Astrocyte of the cerebellum (primary cell): ENCODE results near the gene TBXA2R.

Source experiments
- DNase-seq: peaks from one replicate; pipeline ENCODE4 v3.0.0-alpha.2; 2011; ENCODE audit warnings: low read depth
- H3K4me3 ChIP-seq: 2 replicates; pipeline ENCODE4 v1.5.1; 2011; ENCODE audit warnings: mild to moderate bottlenecking, low read depth, low read length, moderate library complexity
- in situ Hi-C: cut with HindIII; loops from 2 replicates; pipeline ENCODE4 v1.10.0; 2017; ENCODE audit warnings: low sequenced_read_pairs
- TF ChIP-seq, protein P1 (sequence below): IDR thresholded peaks from 2 replicates; pipeline ENCODE4 v1.5.1; 2012; ENCODE audit warnings: low read length, low read depth, moderate library complexity, mild to moderate bottlenecking; ENCODE audit errors: missing control alignments

Gene TBXA2R

DNA sequence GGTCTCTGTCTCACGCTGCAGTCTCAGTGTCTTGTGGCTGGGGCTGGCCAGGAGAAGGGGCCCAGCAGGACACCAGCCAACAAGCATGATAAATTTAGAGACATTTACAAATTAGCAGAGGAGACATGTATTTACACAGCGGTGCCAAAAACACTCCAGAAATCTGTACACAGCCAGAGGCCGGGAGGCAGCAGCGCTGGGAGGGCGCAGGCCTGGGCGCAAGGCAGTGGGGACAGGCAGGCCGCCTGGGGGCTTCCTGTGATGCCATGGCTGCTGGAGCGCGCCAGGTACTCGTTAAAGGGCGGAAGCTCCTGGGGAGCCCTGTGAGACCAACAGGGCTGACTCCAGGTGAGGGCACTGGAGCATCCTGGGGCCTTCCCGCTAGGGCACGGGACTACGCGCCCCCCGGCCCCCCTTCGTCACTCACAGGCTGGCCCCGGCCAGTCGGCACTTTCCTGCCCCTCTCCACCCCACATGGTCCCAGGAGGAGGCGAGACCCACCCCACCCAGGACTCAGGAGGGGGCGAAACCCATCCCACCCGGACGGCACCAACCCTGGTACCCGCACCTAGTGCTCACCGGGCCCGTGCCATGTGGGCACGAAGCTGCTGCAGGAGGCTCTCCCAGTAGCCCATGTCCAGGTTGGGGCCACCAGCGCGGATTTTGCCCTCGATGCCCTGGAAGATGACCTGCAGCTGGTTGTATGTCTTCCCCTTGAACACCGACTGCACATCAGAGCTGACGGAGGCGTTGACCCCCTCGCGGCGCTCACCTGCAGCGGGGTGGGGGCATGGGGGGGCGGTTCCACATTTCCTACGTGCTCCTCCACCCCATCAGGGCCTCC, 7.4 kb upstream of the TBXA2R start:
- in situ Hi-C loops = no loop called here
- H3K4me3 ChIP-seq = no peak overlapping the region
- no peak for DNase-seq
- TF ChIP-seq, protein P1, sequence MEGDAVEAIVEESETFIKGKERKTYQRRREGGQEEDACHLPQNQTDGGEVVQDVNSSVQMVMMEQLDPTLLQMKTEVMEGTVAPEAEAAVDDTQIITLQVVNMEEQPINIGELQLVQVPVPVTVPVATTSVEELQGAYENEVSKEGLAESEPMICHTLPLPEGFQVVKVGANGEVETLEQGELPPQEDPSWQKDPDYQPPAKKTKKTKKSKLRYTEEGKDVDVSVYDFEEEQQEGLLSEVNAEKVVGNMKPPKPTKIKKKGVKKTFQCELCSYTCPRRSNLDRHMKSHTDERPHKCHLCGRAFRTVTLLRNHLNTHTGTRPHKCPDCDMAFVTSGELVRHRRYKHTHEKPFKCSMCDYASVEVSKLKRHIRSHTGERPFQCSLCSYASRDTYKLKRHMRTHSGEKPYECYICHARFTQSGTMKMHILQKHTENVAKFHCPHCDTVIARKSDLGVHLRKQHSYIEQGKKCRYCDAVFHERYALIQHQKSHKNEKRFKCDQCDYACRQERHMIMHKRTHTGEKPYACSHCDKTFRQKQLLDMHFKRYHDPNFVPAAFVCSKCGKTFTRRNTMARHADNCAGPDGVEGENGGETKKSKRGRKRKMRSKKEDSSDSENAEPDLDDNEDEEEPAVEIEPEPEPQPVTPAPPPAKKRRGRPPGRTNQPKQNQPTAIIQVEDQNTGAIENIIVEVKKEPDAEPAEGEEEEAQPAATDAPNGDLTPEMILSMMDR = no peak

DNA sequence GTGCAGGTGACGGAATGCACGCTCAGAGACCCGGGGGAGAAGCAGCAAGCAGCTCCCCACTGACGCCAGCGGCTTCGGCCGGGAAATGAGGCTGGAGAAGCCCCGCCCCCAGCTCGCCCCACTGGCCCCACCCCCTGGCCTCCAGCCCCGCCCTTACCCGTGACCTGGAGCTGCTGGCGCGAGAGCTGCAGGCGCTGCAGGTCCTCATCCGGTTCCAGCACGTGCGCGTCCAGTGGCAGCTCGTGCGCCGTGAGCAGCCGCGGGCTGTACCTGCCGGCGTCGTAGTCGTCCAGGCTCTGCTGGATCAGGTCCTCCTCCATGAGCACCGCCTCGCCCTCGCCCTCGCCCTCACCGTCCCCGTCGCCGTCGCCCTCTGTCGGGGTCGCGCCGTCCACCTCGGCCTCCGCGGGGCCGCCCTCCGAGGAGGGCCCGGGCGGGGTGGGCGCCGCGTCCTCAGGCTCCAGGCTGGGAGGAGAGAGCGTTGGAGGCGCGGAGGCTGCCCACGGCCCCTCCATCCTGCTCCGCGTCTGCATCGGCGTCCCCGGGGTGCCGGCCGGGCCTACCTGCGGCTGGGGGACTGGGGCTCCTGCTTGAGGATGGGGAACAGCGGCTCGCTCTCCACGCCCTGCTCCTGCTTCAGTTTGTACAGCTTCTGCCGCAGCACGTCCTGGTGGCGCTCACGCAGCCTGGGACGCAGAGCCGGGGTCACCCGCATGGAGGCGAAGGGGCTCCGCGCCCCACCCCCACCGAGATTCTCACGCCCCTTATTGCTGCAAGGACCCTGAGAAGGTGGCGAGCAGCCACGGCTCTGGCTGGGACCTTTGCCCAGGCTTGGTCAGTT, 6.4 kb upstream of the TBXA2R start:
- TF ChIP-seq, protein P1 = no peak
- in situ Hi-C loops = no loop called here
- H3K4me3 ChIP-seq = no peak overlapping the region
- no peak for DNase-seq

DNA sequence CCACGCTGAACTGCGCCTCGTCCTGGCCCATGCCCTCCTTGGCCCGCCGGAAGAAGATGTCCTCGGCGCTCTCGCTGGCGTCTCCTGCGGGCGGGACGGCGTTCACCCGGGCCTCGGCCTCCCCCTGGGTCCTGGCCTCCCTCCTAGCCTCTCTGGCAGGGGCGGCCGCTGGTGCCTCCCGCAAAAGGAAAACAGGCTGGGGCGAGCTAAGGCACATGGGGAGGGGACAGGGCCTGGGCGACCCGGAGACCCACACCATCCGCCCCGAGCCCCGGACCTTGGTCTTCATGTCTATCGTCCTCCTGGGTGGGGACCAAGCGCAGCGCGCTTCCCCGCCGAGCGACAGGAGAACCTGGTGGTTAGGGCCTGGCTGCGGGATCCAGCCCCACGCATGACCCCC, 5.7 kb upstream of the TBXA2R start:
- in situ Hi-C loops = no loop called here
- no peak overlapping the region for H3K4me3 ChIP-seq
- no peak for DNase-seq
- TF ChIP-seq, protein P1 = no peak

DNA sequence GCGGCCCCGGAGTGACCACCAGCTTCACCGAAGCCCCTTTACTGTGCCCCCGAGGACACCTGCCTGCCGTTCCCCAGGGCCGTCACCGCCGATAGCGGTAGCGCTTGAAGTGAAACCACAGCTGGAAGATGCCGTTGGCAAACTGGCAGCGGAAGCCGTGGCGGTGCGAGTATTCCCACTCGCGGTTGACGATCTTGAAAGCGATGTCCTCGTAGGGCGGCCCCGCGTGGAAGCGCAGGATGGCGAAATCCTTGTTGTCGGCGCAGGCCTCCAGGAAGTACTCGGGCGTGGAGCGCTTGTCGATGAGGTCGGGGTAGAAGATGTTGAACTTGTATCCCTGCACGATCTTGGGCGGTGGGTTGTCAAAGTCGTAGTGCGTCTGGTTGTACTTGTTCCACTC, 5.2 kb upstream of the TBXA2R start:
- no peak for DNase-seq
- in situ Hi-C loops = no loop called here
- no peak overlapping the region for H3K4me3 ChIP-seq
- TF ChIP-seq, protein P1 = no peak

DNA sequence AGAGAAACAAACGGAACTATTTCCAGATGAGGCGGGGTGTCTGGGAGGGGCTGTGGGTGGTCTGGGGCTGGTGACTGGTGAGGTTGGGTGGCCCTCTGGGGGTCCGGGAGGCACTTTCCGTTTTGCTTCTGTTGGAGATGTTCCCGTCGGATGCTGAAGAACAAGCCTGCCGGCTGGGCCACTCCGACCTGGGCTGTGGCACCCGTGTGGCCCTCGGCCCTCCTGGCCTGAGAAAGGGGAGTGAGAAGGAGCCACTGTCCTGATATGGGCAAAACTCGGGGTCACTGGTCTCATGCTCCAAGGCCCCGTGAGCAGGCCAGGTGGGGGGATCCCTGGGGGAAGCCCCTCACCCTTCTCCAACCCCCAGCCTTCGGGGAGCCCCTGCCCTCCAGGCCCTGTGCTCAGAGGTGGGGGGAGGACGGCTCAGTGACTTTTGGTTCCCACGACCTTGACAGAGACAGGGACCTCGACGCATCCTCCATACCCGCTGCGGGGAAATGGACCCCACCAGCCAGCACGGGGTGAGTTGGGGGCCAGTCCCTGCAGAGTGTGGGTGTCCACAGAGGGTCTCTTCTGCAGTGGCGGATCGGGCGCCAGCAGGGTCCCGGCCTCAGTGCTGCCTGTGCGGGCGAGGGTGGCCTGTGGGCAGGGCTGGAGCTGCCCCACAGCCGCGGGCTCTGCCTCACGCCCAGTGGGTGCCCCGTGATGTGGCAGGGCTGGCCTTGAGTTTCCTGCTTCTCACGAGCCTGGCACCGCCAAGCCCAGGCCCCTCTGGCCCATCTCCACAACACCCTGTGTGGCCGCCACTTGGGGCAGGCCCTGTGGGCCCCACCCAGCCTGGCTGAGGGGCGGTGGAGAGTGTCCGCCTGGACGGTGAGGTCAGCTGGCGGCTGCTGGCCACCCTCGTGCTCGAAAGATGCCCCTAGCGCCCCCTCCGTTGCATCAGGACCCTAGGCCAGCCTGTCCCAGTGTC, 4.4 kb upstream of the TBXA2R start:
- TF ChIP-seq, protein P1 = no peak
- DNase-seq = no peak
- in situ Hi-C loops = no loop called here
- H3K4me3 ChIP-seq = no peak overlapping the region
